GM12878 (cell line): ENCODE data around the gene CXCL6. TPM values are rescaled to one million over a fixed set of nuclear protein-coding genes. Genes with fewer than 3 reads are reported as not detected.

Source experiments
- ATAC-seq: fragments of 200-7000 bp; cut with Tn5 transposase; 3 replicates; pipeline ENCODE4 v1.9.1; 2020; ENCODE audit warnings: mild to moderate bottlenecking, moderate library complexity
- Bru-seq: library from RNA; stranded (reverse); fragments of 400-500 nt; gene quantifications from one replicate; lab custom pipeline; 2021; lab: Mats Ljungman, UMichigan
- BruChase-seq, 2 experiments: library from RNA; stranded (reverse); fragments of 400-500 nt; gene quantifications; one replicate each; lab custom pipeline; 2021; lab: Mats Ljungman, UMichigan
- BruUV-seq: library from RNA; stranded (reverse); fragments of 400-500 nt; replicated peaks from 2 replicates; lab custom pipeline; 2021; lab: Mats Ljungman, UMichigan
- CTCF ChIA-PET: fragments of 300-600 bp; sonication (Branson Sonifier 250); formaldehyde crosslinking; extraction: SDS; loops from one replicate; lab custom pipeline; 2021; ENCODE audit warnings: inconsistent platforms; lab: Yijun Ruan, JAX
- POLR2A ChIA-PET: fragments of 350-600 bp; formaldehyde crosslinking; extraction: SDS; loops from one replicate; lab custom pipeline; 2021; ENCODE audit warnings: inconsistent platforms; lab: Charles Lee
- RAD21 ChIA-PET: fragments of 300-600 bp; sonication (Branson Sonifier 250); formaldehyde crosslinking; loops from one replicate; lab custom pipeline; 2023; ENCODE audit warnings: antibody characterized with exemption; ENCODE audit not compliant: unreplicated experiment; lab: Charles Lee
- SMC1A ChIA-PET: fragments of 300-600 bp; sonication (Branson Sonifier 250); formaldehyde crosslinking; loops from one replicate; lab custom pipeline; 2023; ENCODE audit not compliant: unreplicated experiment, uncharacterized antibody; lab: Charles Lee
- DNase-seq: peaks from one replicate; pipeline ENCODE4 v3.0.0-alpha.2; 2011; ENCODE audit warnings: low read depth, low spot score
- FAIRE-seq: peaks from 3 replicates; lab custom pipeline; 2011; peaks lifted over from hg19 to GRCh38; lab: Jason Lieb, UNC
- H2AFZ ChIP-seq: 2 replicates; pipeline ENCODE4 v1.6.0; 2011; ENCODE audit warnings: low read depth, low read length, control low read depth; ENCODE audit not compliant: control insufficient read depth
- H3K27ac ChIP-seq: 2 replicates; pipeline ENCODE4 v1.5.1; 2011; ENCODE audit warnings: control low read depth; ENCODE audit not compliant: control insufficient read depth, insufficient read depth
- H3K27me3 ChIP-seq, 2 experiments: replicated peaks in 1 of 2; 2 replicates each; pipeline versions ENCODE4 v1.6.0 to v1.6.1; 2011; ENCODE audit warnings: low read length in 1 of 2; ENCODE audit not compliant: control insufficient read depth in 2 of 2, insufficient read depth in 2 of 2
- H3K36me3 ChIP-seq, 2 experiments: 2 replicates each; pipeline ENCODE4 v1.5.1; 2011; ENCODE audit warnings: low read length in 1 of 2; ENCODE audit not compliant: control insufficient read depth in 2 of 2, insufficient read depth in 2 of 2
- H3K4me1 ChIP-seq: 2 replicates; pipeline ENCODE4 v1.6.1; 2011; ENCODE audit warnings: mild to moderate bottlenecking, low read length, moderate library complexity, mixed read lengths; ENCODE audit not compliant: control insufficient read depth, insufficient read depth
- H3K4me2 ChIP-seq: 2 replicates; pipeline ENCODE4 v1.6.0; 2011; ENCODE audit warnings: control low read depth; ENCODE audit not compliant: control insufficient read depth, insufficient read depth
- H3K4me3 ChIP-seq: fragments of 200-600 bp; sonication (generic); 2 replicates; pipeline ENCODE4 v1.5.1; 2016
- H3K79me2 ChIP-seq: 2 replicates; pipeline ENCODE4 v1.6.0; 2011; ENCODE audit warnings: low read length; ENCODE audit not compliant: control insufficient read depth, insufficient read depth
- H3K9ac ChIP-seq: 2 replicates; pipeline ENCODE4 v1.8.0; 2011; ENCODE audit warnings: low read length, control low read depth, mixed read lengths; ENCODE audit not compliant: control insufficient read depth, insufficient read depth
- H3K9me3 ChIP-seq: replicated peaks from 3 replicates; pipeline ENCODE4 v1.5.1; 2011; ENCODE audit warnings: mild to moderate bottlenecking, low read length; ENCODE audit not compliant: control insufficient read depth, insufficient read depth
- H4K20me1 ChIP-seq: 2 replicates; pipeline ENCODE4 v1.6.0; 2011; ENCODE audit not compliant: control insufficient read depth, insufficient read depth
- ASH2L ChIP-seq: fragments of 300-600, 200-600 bp; sonication (generic); IDR thresholded peaks from 2 replicates; pipeline ENCODE4 v1.6.1; 2017; ENCODE audit warnings: low read depth, mild to moderate bottlenecking, borderline replicate concordance
- BRCA1 ChIP-seq: IDR thresholded peaks from 2 replicates; pipeline ENCODE4 v1.6.1; 2011; ENCODE audit warnings: low read depth, low read length, improper control_type of control experiment
- CHD2 ChIP-seq: IDR thresholded peaks from 2 replicates; pipeline ENCODE4 v1.6.1; 2011; ENCODE audit warnings: low read depth, low read length, improper control_type of control experiment, borderline replicate concordance
- CTCF ChIP-seq, 3 experiments: IDR thresholded peaks in 2 of 3; conservative IDR thresholded peaks in 1 of 3; 2 replicates each; pipeline ENCODE4 v1.5.1; 2011; ENCODE audit warnings: low read depth in 3 of 3, low read length in 3 of 3, mild to moderate bottlenecking in 3 of 3, control low read depth in 2 of 3, moderate library complexity in 2 of 3, inconsistent platforms in 1 of 3, mixed read lengths in 1 of 3; ENCODE audit not compliant: control insufficient read depth in 2 of 3, insufficient read depth in 1 of 3; ENCODE audit errors: extremely low read depth in 1 of 3
- DPF2 ChIP-seq: fragments of 450-650 bp; IDR thresholded peaks from 2 replicates; pipeline ENCODE4 v1.6.1; 2017; ENCODE audit warnings: mild to moderate bottlenecking
- E2F4 ChIP-seq: IDR thresholded peaks from 2 replicates; pipeline ENCODE4 v1.6.1; 2012; ENCODE audit warnings: low read depth, low read length, improper control_type of control experiment
- HDAC2 ChIP-seq: fragments of 200-600 bp; sonication (generic); IDR thresholded peaks from 2 replicates; pipeline ENCODE4 v1.6.1; 2017
- KAT2A ChIP-seq: conservative IDR thresholded peaks from 2 replicates; pipeline ENCODE4 v1.6.1; 2011; ENCODE audit warnings: low read depth, low read length; ENCODE audit not compliant: control insufficient read depth
- POLR2A ChIP-seq: IDR thresholded peaks from 2 replicates; pipeline ENCODE4 v1.6.1; 2011; ENCODE audit warnings: low read depth, mild to moderate bottlenecking, low read length
- ZBTB4 ChIP-seq: fragments of 450-650 bp; formaldehyde crosslinking; IDR thresholded peaks from 2 replicates; pipeline ENCODE4 v1.4.0; 2022; ENCODE audit warnings: mild to moderate bottlenecking, moderate library complexity
- ZSCAN29 ChIP-seq: fragments of 450-650 bp; IDR thresholded peaks from 2 replicates; pipeline ENCODE4 v1.6.1; 2017; ENCODE audit warnings: mild to moderate bottlenecking, moderate library complexity
- WGBS: methylation state at CpG from one replicate; pipeline ENCODE4 v1.1.6; 2016; ENCODE audit warnings: low lambda C conversion rate; ENCODE audit not compliant: insufficient replicate concordance, insufficient coverage; ENCODE audit errors: missing lambda C conversion rate; 5-methylcytosine and 5-hydroxymethylcytosine counted together
- in situ Hi-C: fragments of 300-500 bp; cut with MboI; formaldehyde crosslinking; loops from 9 replicates; pipeline ENCODE4 v1.14.3; 2018; ENCODE audit warnings: mixed read lengths
- intact Hi-C: fragments of 100-400 bp; cut with micrococcal nuclease; formaldehyde crosslinking; loops from one replicate; pipeline ENCODE4 v1.14.2; 2022; ENCODE audit not compliant: unreplicated experiment
- long read RNA-seq, 2 experiments: library from polyadenylated mRNA; unstranded; transcript quantifications; one replicate each; pipeline ENCODE4 v2.0.0, GENCODE V29; 2019 to 2020
- polyA minus RNA-seq, 3 experiments: library from RNA; depleted of rRNA, polyadenylated mRNA; stranded (reverse); fragments of >200 nt; gene quantifications; 2 replicates each; pipeline ENCODE4 v1.2.3, GENCODE V29; 2011
- polyA plus RNA-seq, 11 experiments: library from polyadenylated mRNA; depleted of rRNA in 4 of 11; unstranded in 6 of 11; stranded (reverse) in 5 of 11; fragments of >200 nt; fragmentation: Nextera tagmentation in 4 of 11; fragmentation: Illumina TruSeq in 1 of 11; extraction: Ambion mirVana in 4 of 11; extraction: Trizol in 1 of 11; gene quantifications; 1 replicate in 1 of 11; 2 replicates in 10 of 11; pipeline versions ENCODE4 v1.2.1 to v1.2.3, GENCODE V29; 2011 to 2016; ENCODE audit warnings: inconsistent platforms in 2 of 11, missing spikeins in 2 of 11, low read depth in 1 of 11
- total RNA-seq, 4 experiments: library from RNA; depleted of rRNA in 3 of 4; stranded (reverse); fragments of >200 nt in 3 of 4; fragmentation: Illumina TruSeq in 1 of 4; extraction: Trizol in 1 of 4; gene quantifications; 2 replicates each; pipeline versions ENCODE4 v1.2.1 to v1.2.3, GENCODE V29; 2013 to 2021

The CXCL6 gene
- not detected in 2 replicates for total RNA-seq (2013; cell fraction: nucleolus; rRNA removed)
- total RNA-seq (2014; rRNA removed) (not detected in 2 replicates), total RNA-seq (2014; rRNA removed; fragmentation: Illumina TruSeq; extraction: Trizol) (not detected in 2 replicates), total RNA-seq (2021) (not detected in 2 replicates), polyA plus RNA-seq (2011; rRNA removed) (not detected in 2 replicates), polyA plus RNA-seq (2014; fragmentation: Illumina TruSeq; extraction: Trizol) (not detected in 2 replicates), polyA plus RNA-seq (2014; fragmentation: Nextera tagmentation; extraction: Ambion mirVana) (not detected), polyA plus RNA-seq (2014; rRNA removed) (not detected in 2 replicates), polyA plus RNA-seq (2016; fragmentation: Nextera tagmentation; extraction: Ambion mirVana) (not detected), polyA minus RNA-seq (2011; rRNA and poly(A)+ RNA removed) (not detected in 2 replicates), Bru-seq, nascent RNA (not detected), BruChase-seq, experiment 1, labeled RNA remaining after a 6-hour chase (not detected), BruChase-seq, experiment 2, labeled RNA remaining after a 2-hour chase (not detected)
- not detected for polyA plus RNA-seq (2011; ENCODE audit: low read depth)
- polyA plus RNA-seq (2011; cell fraction: cytosol; rRNA removed) = not detected in 2 replicates
- polyA plus RNA-seq (2011; cell fraction: nucleus; rRNA removed) = not detected in 2 replicates
- polyA plus RNA-seq (2012) = not detected in 2 replicates
- not detected in 2 replicates for polyA minus RNA-seq (2011; cell fraction: cytosol; rRNA and poly(A)+ RNA removed)
- polyA minus RNA-seq (2011; cell fraction: nucleus; rRNA and poly(A)+ RNA removed) = not detected in 2 replicates
- long read RNA-seq, experiment 1 = 0 reads
- long read RNA-seq, experiment 2 = 0 reads

DNA sequence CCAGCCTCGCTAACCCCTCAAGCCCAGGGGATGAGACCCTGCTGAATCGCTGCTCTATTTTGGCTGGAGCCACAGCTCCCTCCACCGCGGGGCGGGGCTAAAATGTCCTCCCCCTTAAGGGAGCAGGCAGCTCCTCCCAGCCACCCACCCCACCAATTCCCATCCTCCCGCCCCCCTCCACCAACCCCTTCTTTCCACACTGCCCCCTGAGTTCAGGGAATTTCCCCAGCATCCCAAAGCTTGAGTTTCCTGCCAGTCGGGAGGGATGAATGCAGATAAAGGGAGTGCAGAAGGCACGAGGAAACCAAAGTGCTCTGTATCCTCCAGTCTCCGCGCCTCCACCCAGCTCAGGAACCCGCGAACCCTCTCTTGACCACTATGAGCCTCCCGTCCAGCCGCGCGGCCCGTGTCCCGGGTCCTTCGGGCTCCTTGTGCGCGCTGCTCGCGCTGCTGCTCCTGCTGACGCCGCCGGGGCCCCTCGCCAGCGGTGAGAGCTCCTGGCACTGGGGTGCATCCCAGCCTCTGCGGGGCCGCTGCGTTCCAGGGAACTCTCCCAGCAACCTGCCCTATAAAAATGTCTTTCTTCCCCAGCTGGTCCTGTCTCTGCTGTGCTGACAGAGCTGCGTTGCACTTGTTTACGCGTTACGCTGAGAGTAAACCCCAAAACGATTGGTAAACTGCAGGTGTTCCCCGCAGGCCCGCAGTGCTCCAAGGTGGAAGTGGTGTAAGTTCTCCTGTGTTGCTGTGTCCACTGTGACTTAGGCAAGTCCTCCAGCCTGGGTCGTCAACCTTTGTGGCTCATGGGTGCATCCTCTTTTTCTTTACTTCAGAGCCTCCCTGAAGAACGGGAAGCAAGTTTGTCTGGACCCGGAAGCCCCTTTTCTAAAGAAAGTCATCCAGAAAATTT is at the start of gene CXCL6:
TSS of gene CXCL6 (plus strand) at position 306 of the 907 bp plus-strand sequence. CDS start at position 379, 73 bp downstream.
- WGBS = 34% methylated on average over 38 of the region's 41 CpGs
- POLR2A ChIA-PET = no interaction called here
- H3K9me3 ChIP-seq = no peaks in the 10 kb centered on the region
- H4K20me1 ChIP-seq = no peaks in the 10 kb centered on the region
- peaks cover 0 to 3% of the 10 kb centered on the region in 2 experiments; a peak in 3 of 4 replicates for H3K27me3 ChIP-seq
- DNase-seq = no peak
- H3K4me3 ChIP-seq = no peak within 1 kb of the TSS
- CTCF ChIA-PET = no interaction called here
- no peak within 1 kb of the TSS for H3K4me2 ChIP-seq
- intact Hi-C loops (no loop called here), in situ Hi-C loops (no loop called here)
- no peaks in the 10 kb centered on the region for H3K79me2 ChIP-seq
- no peaks in the 10 kb centered on the region for H3K36me3 ChIP-seq
- H2AFZ ChIP-seq = no peak within 1 kb of the TSS
- no peak for FAIRE-seq
- no peaks in the 10 kb centered on the region for H3K4me1 ChIP-seq
- SMC1A ChIA-PET = no interaction called here
- no TSS peak for BruUV-seq
- no peak within 1 kb of the TSS for H3K27ac ChIP-seq
- ATAC-seq = no peak
- H3K9ac ChIP-seq = no peak within 1 kb of the TSS
- RAD21 ChIA-PET = no interaction called here
- no peak for TF ChIP-seq ASH2L
- no peak for TF ChIP-seq CHD2
- TF ChIP-seq HDAC2 = no peak
- TF ChIP-seq POLR2A = no peak
- no peak for TF ChIP-seq DPF2
- TF ChIP-seq ZBTB4 = no peak
- no peak for TF ChIP-seq E2F4
- TF ChIP-seq KAT2A = no peak
- no peak for TF ChIP-seq ZSCAN29
- TF ChIP-seq BRCA1 = no peak
- TF ChIP-seq CTCF (IDR thresholded peaks at IDR 0.05 in 2 of 3, conservative IDR thresholded peaks at IDR 0.05 in 1 of 3; ENCODE audit: control insufficient read depth in 2 of 3, extremely low read depth in 1 of 3, insufficient read depth in 1 of 3, low read depth in 3 of 3, low read length in 3 of 3) = no peak
